H9 (cell line): Measurements from ENCODE around the gene UCHL1. TPM values are rescaled to one million over a fixed set of nuclear protein-coding genes. Genes with fewer than 3 reads are reported as not detected.

Experiments used
- DNase-seq: peaks from one replicate; pipeline ENCODE4 v3.0.0-alpha.2; 2017
- H2AFZ ChIP-seq: one replicate; pipeline ENCODE4 v1.6.1; 2013; ENCODE audit warnings: mild to moderate bottlenecking, low read length, control low read depth, moderate library complexity
- H2AK5ac ChIP-seq: 2 replicates; pipeline ENCODE4 v1.6.1; 2013; ENCODE audit warnings: low read length, control low read depth, mixed read lengths; ENCODE audit not compliant: insufficient read length
- H2BK120ac ChIP-seq: one replicate; pipeline ENCODE4 v1.6.1; 2013; ENCODE audit warnings: low read depth, mild to moderate bottlenecking, low read length, control low read depth, inconsistent platforms; ENCODE audit not compliant: poor library complexity, severe bottlenecking
- H2BK12ac ChIP-seq: 2 replicates; pipeline ENCODE4 v1.6.1; 2013; ENCODE audit warnings: low read length, control low read depth, mixed read lengths, low read depth; ENCODE audit not compliant: insufficient read length
- H2BK15ac ChIP-seq: 2 replicates; pipeline ENCODE4 v1.6.1; 2013; ENCODE audit warnings: low read depth, low read length, control low read depth
- H2BK20ac ChIP-seq: one replicate; pipeline ENCODE4 v1.6.1; 2013; ENCODE audit warnings: low read depth, mild to moderate bottlenecking, low read length, control low read depth, inconsistent platforms; ENCODE audit not compliant: poor library complexity, severe bottlenecking
- H2BK5ac ChIP-seq: 2 replicates; pipeline ENCODE4 v1.6.1; 2013; ENCODE audit warnings: low read length, control low read depth, mixed read lengths; ENCODE audit not compliant: insufficient read length
- H3K14ac ChIP-seq: 2 replicates; pipeline ENCODE4 v1.6.1; 2013; ENCODE audit warnings: low read length, control low read depth; ENCODE audit not compliant: insufficient read depth
- H3K18ac ChIP-seq: 2 replicates; pipeline ENCODE4 v1.6.1; 2013; ENCODE audit warnings: low read depth, mild to moderate bottlenecking, mixed read lengths, low read length, control low read depth; ENCODE audit not compliant: insufficient read length
- H3K23ac ChIP-seq: 2 replicates; pipeline ENCODE4 v1.6.1; 2013; ENCODE audit warnings: low read length, control low read depth, mixed read lengths, low read depth; ENCODE audit not compliant: insufficient read length
- H3K23me2 ChIP-seq: 2 replicates; pipeline ENCODE4 v1.6.1; 2013; ENCODE audit warnings: low read depth, mild to moderate bottlenecking, mixed read lengths, low read length, control low read depth; ENCODE audit not compliant: insufficient read length, poor library complexity, severe bottlenecking
- H3K27ac ChIP-seq: 2 replicates; pipeline ENCODE4 v1.5.1; 2013; ENCODE audit warnings: low read length, control low read depth, mixed read lengths, low read depth; ENCODE audit not compliant: insufficient read length
- H3K27me3 ChIP-seq: 2 replicates; pipeline ENCODE4 v1.6.1; 2013; ENCODE audit warnings: low read length, control low read depth, inconsistent platforms; ENCODE audit not compliant: insufficient read depth
- H3K4ac ChIP-seq: 2 replicates; pipeline ENCODE4 v1.6.1; 2013; ENCODE audit warnings: low read depth, mild to moderate bottlenecking, control low read depth, inconsistent platforms, low read length, moderate library complexity
- H3K4me1 ChIP-seq: 2 replicates; pipeline ENCODE4 v1.6.1; 2013; ENCODE audit warnings: low read length, control low read depth, inconsistent platforms; ENCODE audit not compliant: insufficient read depth
- H3K4me2 ChIP-seq: 2 replicates; pipeline ENCODE4 v1.6.1; 2013; ENCODE audit warnings: low read length, control low read depth, mixed read lengths; ENCODE audit not compliant: insufficient read length, insufficient read depth
- H3K56ac ChIP-seq: 2 replicates; pipeline ENCODE4 v1.6.1; 2013; ENCODE audit warnings: low read depth, mild to moderate bottlenecking, mixed read lengths, low read length, control low read depth; ENCODE audit not compliant: insufficient read length
- H3K79me1 ChIP-seq: 2 replicates; pipeline ENCODE4 v1.6.1; 2013; ENCODE audit warnings: low read depth, mild to moderate bottlenecking, moderate library complexity, low read length, control low read depth, inconsistent platforms; ENCODE audit not compliant: insufficient read depth, poor library complexity, severe bottlenecking
- H3K79me2 ChIP-seq: 2 replicates; pipeline ENCODE4 v1.6.1; 2013; ENCODE audit warnings: low read length, control low read depth, inconsistent platforms; ENCODE audit not compliant: insufficient read depth
- H3K9ac ChIP-seq: 2 replicates; pipeline ENCODE4 v1.6.1; 2013; ENCODE audit warnings: low read length, control low read depth, mixed read lengths; ENCODE audit not compliant: insufficient read length; ENCODE audit errors: extremely low read depth
- H3K9me3 ChIP-seq: one replicate; pipeline ENCODE4 v1.6.1; 2013; ENCODE audit warnings: low read depth, low read length, inconsistent platforms; ENCODE audit not compliant: control insufficient read depth
- H3T11ph ChIP-seq: one replicate; pipeline ENCODE4 v1.6.1; 2013; ENCODE audit warnings: mild to moderate bottlenecking, low read length, control low read depth, inconsistent platforms
- H4K20me1 ChIP-seq: one replicate; pipeline ENCODE4 v1.6.1; 2013; ENCODE audit not compliant: control insufficient read depth, insufficient read length, insufficient read depth
- H4K5ac ChIP-seq: 2 replicates; pipeline ENCODE4 v1.6.1; 2013; ENCODE audit warnings: low read depth, mild to moderate bottlenecking, mixed read lengths, low read length, control low read depth; ENCODE audit not compliant: insufficient read length
- H4K8ac ChIP-seq: replicated peaks from 2 replicates; pipeline ENCODE4 v1.6.1; 2013; ENCODE audit warnings: low read length, control low read depth, mixed read lengths, low read depth; ENCODE audit not compliant: insufficient read length
- H4K91ac ChIP-seq: 2 replicates; pipeline ENCODE4 v1.6.1; 2013; ENCODE audit warnings: low read depth, mild to moderate bottlenecking, moderate library complexity, mixed read lengths, low read length, control low read depth; ENCODE audit not compliant: insufficient read length
- H3K27ac Mint-ChIP-seq, 3 experiments: 2 replicates in 2 of 3; 3 replicates in 1 of 3; pipeline ENCODE4 v1.8.0; 2020 to 2021; ENCODE audit warnings: mixed read lengths in 3 of 3, mild to moderate bottlenecking in 1 of 3, moderate library complexity in 1 of 3
- H3K27me3 Mint-ChIP-seq: 2 replicates; pipeline ENCODE4 v1.8.0; 2021; ENCODE audit warnings: low read depth, mild to moderate bottlenecking, moderate library complexity, mixed read lengths
- H3K36me3 Mint-ChIP-seq, 3 experiments: 2 replicates in 2 of 3; 3 replicates in 1 of 3; pipeline ENCODE4 v1.8.0; 2020 to 2021; ENCODE audit warnings: low read depth in 3 of 3, mixed read lengths in 3 of 3; ENCODE audit not compliant: insufficient read depth in 1 of 3
- H3K4me1 Mint-ChIP-seq, 2 experiments: 2 replicates each; pipeline ENCODE4 v1.8.0; 2020; ENCODE audit warnings: mixed read lengths in 2 of 2
- H3K4me3 Mint-ChIP-seq, 2 experiments: 2 replicates in 1 of 2; 3 replicates in 1 of 2; pipeline ENCODE4 v1.8.0; 2020 to 2021; ENCODE audit warnings: mild to moderate bottlenecking in 2 of 2, mixed read lengths in 2 of 2, moderate library complexity in 1 of 2
- H3K9me3 Mint-ChIP-seq, 2 experiments: 2 replicates in 1 of 2; 3 replicates in 1 of 2; pipeline ENCODE4 v1.8.0; 2020; ENCODE audit warnings: mild to moderate bottlenecking in 2 of 2, mixed read lengths in 2 of 2, moderate library complexity in 1 of 2
- WGBS: extraction: QIAGEN DNeasy Blood & Tissue Kit; methylation state at CpG from one replicate; pipeline ENCODE4 v1.1.7; 2013; ENCODE audit warnings: missing lambda C conversion rate, low lambda C conversion rate, mixed read lengths; ENCODE audit not compliant: insufficient read length; ENCODE audit errors: extremely low coverage; 5-methylcytosine and 5-hydroxymethylcytosine counted together
- total RNA-seq: library from RNA; stranded (reverse); gene quantifications from 2 replicates; pipeline ENCODE4 v1.2.1, GENCODE V29; 2021
- TF ChIP-seq, protein P1 (sequence below): fragments of 200-600 bp; sonication (generic); conservative IDR thresholded peaks from 3 replicates; pipeline ENCODE4 v1.8.0; 2021; ENCODE audit warnings: antibody characterized with exemption, mild to moderate bottlenecking

Gene UCHL1
- total RNA-seq, 1 experiment from 2014 or later = 513 TPM

DNA sequence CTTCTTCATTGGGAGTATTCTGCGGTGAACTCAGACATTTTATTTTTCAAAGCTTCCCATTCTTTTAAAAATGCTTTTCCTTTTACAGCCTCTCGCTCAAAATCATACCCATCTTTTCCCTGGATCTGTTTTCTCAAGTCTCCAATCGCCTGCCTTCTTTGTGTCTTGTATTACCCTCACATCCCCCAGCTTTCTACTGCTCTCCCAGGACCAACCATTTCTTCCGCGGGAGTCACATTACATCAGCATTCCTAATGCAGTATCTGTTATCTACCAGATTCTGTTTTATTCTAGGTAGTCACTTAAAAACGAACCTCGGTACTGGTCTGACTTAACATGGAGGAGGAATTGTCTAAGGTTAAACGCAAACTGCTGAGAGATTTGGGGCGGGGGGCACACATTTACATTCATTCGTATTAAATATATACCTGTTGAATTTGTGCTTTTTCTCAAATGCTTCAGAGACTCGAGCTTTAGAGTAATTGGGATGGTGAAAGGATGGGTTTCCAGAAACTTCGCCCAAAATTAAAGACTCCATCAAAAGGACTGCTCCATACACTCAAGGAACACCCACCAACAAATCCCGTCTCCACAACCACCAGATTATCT is 493 bp upstream of the UCHL1 start:
- no peak for DNase-seq
- Histone ChIP-seq H2AFZ (no peak overlapping the region), H3K79me1 (no peaks in the 10 kb centered on the region), H4K20me1 (no peaks in the 10 kb centered on the region), H2BK5ac (no peak overlapping the region), H2AK5ac (no peak overlapping the region), H3K4me1 (no peaks in the 10 kb centered on the region; the same call in 1 of the 2 replicates), H2BK120ac (no peak overlapping the region), H3K23ac (no peak overlapping the region), H3K56ac (no peak overlapping the region), H3K23me2 (peaks cover 13% of the 10 kb centered on the region), H4K5ac (no peak overlapping the region), H2BK20ac (no peak overlapping the region), H3K18ac (no peak overlapping the region), H3K27me3 (no peaks in the 10 kb centered on the region), H3T11ph (no peak overlapping the region), H4K8ac (no peak overlapping the region), H3K4me2 (peak overlapping the region; percentile 73), H4K91ac (no peak overlapping the region), H3K27ac (no peak overlapping the region), H3K79me2 (no peaks in the 10 kb centered on the region; the same call in 1 of the 2 replicates), H2BK15ac (no peak overlapping the region), H2BK12ac (no peak overlapping the region), H3K14ac (peak overlapping the region; percentile 18; the same call in 1 of the 2 replicates), H3K9ac (peak overlapping the region; percentile 59), H3K4ac (no peak overlapping the region), H3K9me3 (no peaks in the 10 kb centered on the region)
- Mint-ChIP-seq H3K27me3 (peaks cover 2% of the 10 kb centered on the region; the same call in 1 of the 2 replicates), H3K4me3 (peak overlapping the region; percentile 78 to 89), H3K36me3 (peaks cover 28 to 41% (median 34%) of the 10 kb centered on the region in 3 experiments), H3K4me1 (peaks cover 20 to 30% of the 10 kb centered on the region in 2 experiments), H3K9me3 (peaks cover 2 to 3% of the 10 kb centered on the region in 2 experiments; a peak in 2 of 5 replicates), H3K27ac (peak overlapping the region; percentile 46 to 75 (median 53))
- TF ChIP-seq, protein P1, sequence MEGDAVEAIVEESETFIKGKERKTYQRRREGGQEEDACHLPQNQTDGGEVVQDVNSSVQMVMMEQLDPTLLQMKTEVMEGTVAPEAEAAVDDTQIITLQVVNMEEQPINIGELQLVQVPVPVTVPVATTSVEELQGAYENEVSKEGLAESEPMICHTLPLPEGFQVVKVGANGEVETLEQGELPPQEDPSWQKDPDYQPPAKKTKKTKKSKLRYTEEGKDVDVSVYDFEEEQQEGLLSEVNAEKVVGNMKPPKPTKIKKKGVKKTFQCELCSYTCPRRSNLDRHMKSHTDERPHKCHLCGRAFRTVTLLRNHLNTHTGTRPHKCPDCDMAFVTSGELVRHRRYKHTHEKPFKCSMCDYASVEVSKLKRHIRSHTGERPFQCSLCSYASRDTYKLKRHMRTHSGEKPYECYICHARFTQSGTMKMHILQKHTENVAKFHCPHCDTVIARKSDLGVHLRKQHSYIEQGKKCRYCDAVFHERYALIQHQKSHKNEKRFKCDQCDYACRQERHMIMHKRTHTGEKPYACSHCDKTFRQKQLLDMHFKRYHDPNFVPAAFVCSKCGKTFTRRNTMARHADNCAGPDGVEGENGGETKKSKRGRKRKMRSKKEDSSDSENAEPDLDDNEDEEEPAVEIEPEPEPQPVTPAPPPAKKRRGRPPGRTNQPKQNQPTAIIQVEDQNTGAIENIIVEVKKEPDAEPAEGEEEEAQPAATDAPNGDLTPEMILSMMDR = no peak
- no CpG with 5 or more reads among the region's 13 CpGs for WGBS
